HK-2 (cell line): ENCODE data around the gene RALGAPA2.

Source experiments
- DNase-seq: peaks from one replicate; pipeline ENCODE4 v3.0.0-alpha.2; 2018; ENCODE audit not compliant: unreplicated experiment

Gene RALGAPA2

DNA sequence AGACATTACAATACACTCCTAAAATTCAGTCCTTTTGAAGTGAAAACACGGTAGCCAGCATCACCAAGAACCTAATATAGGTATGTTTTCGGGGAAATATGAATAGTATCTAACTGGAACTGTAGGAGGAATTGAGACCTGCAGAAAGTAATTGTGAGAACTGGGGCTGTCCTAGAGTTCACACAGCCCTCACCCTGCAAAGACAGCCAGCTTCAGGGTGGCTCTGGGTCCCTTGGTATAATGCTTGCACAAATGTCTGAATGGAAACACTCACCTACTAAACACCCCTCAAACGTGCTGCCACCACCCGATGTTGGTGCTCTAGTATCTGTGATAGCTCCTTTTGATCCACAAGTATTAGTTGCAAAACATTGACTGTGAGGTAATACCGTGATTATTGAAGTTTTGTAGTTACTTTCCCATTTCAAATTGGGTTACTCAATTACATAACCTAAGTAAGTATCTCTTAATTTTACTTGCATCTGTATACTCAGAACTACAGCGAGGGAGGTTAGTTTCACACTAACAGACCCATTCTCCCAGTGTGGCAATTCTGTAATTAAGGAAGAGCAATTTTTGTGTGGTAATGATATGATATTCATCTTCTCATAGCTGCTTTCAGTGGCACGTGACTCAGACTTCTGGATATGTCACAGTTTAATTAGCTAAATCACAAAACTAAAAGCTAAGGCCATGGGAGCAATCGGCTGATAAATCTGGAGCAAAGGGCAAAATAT is 215.0 kb downstream of the RALGAPA2 start:
- no peak for DNase-seq

DNA sequence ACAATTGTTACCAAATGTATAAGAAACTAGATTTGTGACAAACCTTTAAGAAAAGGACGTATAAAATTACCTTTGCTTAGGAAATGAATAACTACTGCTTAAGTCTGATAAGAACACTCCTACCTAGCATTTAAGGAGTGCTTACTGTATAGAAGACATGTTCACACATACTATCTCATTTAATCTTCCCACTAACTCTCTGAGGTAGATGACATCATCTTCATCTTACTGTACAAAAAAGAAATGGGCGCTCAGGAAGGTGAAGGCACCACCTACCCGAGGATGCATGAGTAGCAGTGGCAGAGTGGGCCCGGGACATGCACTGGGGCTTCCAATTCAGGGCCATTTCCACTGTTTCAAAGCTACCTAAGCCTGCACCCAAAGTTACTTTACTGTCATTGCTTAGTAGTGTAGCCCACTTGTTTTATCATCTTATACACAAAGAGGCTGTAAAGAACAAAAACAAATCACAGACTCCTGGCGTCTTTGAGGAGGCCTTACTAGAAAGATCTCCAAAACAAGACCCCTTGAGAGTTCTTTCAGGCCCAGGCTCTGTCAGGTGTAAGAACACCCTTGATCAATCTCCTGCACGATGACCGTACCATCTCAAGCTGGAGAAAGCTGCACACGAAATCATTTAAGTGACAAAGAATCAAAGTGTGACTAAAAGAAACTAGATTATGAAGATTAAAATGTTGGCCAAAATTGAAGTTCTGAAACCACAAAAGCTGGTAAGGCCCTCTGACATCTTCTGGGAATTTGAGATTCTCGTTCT is 216.5 kb downstream of the RALGAPA2 start:
- DNase-seq, result no peak

DNA sequence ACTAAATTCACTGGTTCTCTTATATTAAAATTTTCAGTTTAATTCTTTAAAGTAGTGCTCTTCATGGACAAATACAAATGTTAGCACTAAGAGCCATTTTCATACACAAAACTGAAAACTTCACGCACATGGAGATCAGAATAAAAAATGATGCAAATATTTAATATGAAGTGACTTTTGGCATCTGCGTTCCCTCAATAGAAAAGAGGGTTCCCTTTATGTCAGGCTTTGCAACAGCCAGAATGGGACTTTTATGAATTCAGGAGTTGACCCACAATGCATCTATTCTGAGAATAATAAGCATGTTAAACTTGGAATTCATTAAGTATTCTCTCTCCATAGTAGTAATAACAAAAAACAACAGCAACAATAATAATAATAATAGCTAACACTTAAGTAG is 218.7 kb downstream of the RALGAPA2 start:
- no peak for DNase-seq

DNA sequence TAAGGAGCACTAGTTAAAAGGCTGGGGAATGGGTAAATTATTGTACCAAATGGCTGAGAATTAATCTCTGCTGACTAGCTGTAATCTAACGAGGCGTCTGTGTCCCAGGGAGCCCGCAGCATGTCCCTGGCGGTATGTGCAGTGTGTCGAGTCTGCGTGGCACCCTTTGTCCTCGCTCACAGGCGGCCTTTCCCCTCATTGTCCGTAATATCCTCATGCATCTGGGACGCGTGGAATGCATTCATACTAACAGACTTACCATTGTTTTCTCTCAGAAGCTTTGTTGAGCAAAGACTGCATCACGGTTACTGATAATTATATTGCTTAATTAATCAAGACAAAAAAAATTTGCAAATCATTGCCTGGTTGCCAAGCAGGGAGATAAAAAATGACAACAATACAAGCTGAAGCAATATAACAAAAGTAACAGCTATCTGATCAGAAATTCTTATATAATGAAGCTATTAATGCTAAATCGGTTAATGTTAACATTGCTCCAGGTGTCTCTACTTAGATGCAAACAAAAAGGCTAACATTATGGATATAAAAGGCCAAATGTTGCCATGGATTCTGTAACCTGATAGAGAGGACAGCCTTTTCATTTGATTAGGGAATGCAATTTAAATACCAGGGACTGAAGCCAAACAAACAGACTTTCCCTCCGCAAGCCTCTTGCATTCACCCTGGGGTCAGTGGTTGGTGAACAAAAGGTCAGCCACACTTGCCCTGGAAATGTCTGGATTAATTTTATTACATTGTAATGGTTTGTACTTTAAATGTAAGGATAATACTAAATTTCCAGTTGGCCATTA is 219.7 kb downstream of the RALGAPA2 start:
- DNase-seq, result no peak

DNA sequence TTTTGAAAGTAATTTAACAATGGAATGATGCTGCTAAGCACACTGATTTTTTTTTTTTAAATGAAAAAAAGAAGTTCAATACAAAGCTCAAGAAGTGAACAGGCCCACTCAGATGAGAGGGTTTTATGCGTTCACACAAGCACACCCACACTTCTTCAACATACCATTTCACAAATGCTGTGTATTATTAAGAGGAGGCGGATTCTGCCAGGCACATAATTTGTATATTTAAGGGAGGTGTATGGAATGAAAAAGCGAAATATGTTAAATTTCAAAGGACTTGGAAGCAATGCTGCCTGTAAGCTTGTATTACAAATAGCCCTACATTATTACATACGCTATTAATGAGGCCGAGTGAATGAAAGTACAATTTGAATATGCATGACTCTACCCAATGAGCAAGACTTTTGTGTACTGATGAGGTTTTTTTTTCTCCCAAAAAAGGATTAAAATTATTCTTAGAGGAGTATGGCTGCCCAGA is 220.6 kb downstream of the RALGAPA2 start:
- no peak for DNase-seq

DNA sequence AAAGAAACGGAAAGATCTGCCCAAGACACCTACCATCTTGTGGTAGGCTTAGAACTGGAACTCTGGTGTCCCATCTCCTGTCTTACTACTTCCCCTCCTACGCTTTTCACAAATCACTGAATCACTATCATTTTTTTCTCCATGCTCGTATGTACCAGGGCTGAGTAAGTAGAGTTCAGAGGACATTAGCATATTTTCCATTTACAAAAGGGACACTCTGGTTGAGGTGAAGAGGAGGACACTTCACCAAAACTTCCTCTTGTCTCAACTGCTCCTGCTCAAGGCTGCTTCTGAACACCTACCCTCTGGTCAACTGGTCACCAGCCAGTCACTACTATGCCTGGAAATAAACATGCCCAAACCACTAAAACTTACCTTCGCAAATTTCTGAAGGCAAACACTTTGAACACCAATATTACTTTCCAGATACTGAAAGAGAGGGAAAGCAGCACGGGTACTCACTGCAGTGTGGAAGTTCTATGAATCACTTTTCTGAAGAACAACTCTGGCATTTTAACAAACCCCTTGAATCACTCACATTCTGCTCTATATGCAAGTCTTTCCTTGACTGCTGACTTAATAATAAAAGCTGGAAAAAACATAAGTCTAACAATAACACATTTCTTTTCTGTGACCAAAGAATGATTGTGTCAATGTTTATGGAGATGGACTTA is 221.2 kb downstream of the RALGAPA2 start:
- no peak for DNase-seq

DNA sequence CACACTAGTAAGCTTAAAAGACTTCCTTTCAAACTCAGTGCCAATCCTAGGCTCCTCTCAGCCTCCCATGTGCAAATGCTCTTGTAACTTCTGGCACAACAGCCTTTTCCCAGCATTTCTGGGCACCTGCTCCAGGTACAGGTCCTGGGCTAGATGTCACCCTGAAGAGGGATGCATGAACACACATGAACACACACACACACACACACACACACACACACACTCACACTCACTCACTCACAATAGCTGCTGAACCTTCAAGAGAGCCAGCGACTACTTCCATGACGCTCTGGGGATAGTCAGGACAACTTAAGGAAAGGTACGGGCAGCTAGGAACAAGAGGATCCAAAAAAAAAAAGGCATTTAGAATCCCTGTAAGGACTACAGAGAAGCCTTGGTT is 221.8 kb downstream of the RALGAPA2 start:
- no peak for DNase-seq

DNA sequence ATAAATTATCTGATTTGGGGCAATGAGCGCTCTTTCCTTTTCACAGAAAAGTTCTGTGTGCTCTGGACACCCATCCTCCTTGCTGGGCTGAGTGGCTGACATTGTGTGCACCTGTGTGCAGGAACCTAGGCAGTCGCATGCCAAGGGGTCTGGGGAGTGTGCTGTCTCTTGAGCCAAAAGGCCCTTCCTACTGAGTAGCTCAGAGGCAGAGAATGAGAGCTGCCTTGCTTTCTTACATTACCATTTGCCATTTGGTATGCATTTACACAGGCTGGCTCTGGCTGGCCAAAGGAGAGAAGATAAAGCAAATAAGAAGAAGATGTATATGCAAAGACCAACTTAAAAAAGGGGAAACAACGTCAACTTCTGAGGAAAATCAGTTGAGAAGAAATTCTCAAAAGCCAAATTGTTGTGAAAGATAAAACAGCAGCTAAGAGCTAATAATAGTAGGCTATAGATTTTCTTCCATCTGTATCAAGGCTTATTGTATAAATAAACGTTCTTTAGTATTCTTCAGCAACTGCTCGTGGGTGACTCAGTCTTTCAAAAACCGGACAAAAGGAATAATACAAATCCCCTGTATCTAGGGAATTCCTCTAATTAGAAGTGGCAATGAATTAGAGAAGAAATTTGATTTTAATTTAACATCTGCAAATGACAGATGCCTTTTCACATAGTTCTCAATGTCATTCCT is 222.6 kb downstream of the RALGAPA2 start:
- DNase-seq, result no peak

DNA sequence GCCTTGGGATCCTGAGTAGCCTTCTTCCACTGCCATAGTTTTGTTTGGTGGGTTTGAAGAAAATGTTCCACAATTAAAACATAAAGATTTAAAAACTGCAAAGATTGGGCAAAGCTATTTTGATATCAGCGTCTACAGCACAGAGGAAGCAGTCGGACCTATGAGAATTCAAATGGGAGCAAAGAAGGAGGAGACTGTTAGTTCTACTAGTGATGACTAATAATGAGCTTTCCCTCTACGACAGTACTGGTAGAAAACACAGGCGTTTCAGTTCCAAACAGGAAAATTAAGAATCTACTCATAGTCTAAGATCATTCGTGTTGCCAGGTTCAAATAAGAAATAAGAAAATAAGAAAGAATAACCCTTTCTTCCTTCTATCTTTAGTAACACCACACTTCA is 223.4 kb downstream of the RALGAPA2 start:
- DNase-seq, result no peak

DNA sequence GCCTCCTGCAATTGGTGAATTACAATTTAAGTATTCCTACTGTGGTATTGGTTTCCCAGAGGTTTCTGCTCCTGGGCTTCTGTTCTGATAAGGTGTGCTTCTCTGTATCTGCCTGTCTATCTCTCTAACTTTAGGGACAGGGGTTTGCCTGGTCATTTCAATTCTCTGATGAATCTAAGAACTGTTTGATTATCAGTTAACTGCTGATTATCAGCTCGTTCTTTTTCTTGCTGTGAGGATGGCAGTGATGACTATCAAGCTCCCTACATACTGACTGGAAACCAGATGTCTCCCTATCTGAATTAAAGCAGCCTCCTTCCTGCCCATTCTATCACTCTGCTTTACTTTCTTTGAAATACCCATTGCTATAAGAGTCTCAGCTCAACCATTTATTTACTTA is 224.1 kb downstream of the RALGAPA2 start:
- DNase-seq, result no peak

DNA sequence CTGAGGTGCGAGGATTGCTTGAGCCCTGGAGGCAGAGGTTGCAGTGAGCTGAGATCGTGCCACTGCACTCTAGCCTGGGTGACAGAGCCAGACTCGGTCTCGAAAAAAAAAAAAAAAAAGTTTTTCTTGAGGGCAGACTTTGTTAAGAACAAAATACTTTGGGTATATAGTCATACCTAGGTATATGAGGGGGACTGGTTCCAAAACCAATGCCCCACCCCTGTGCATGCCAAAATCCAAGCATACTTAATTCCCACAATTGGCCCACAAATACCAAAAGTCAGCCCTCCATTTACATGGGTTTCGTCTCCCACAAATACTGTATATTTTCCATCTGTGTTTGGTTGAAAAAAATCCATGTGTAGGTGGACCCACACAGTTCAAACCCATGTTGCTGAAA is 224.6 kb downstream of the RALGAPA2 start:
- no peak for DNase-seq

DNA sequence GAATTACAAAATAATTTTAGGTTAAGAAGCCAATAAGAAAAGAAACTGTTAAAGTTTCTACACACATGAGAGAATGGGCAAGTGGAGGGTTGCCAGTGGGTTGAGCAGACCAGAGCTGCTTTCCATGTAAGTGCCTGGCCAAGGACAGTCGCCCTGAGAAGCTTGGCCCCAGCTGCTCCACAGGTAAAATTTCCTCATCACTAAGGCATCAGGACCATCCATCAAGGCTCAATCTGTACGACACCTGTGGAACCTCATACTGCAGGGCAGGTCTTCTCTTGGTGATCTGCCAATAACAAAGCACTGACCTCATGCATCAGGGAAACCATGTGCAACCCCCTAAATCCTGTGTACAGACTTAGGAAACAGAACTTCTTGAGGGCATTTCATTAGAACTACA is 229.1 kb downstream of the RALGAPA2 start:
- no peak for DNase-seq

DNA sequence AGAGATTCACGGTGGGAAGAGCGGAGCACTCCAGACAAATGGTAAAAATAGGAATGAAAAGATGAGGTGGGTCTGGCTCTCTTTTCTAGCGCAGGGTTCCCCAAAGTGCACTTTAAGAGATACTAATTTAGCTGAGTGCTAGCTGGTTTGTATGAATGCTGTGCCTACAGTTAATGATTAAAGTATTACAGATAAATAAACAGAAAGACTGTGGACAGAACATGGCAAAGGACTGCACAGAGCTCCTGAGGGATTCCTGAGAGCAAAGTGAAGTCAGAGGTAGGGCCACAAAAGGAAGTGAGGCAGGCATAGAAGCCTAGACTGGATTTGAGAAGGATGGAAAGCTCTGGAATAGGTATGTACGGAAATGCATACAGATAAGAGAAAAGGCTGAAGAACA is 230.0 kb downstream of the RALGAPA2 start:
- no peak for DNase-seq

DNA sequence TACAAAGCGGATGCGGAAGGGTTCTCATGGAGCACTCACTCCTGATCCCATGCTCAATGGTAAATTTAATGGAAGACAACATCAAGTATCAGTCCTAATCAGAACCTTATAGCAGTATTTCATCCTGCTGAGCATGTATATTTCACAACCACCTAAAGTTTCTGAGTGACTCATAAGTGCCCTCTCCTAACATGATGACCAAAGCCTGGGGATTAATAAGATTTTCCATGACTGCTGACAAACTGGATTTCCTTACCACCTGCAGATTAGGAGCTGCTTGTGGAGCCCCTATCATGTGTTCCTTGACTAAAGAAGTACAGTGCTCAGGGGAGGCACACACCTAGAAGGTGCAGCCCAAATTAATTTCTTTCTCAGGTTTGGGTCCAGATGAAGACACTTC is 231.8 kb downstream of the RALGAPA2 start:
- no peak for DNase-seq

DNA sequence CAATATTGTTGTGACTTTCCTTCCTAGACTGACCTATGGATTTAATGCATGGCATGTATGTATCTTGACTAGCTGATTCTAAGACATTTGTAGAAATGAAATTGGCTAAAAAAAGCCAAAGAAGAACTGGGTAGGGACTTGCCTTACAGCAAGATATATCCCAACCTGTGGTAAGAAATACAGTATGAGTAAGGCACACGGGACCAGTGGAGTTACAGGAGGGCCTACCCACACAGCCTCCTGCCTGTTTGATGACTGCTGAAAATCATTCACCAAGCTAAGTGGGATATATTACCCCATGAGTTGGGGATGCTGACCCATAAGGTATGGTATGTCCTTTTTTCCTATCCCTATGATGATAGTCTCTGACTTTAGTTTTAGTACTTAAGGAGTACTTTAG is 232.3 kb downstream of the RALGAPA2 start:
- no peak for DNase-seq

DNA sequence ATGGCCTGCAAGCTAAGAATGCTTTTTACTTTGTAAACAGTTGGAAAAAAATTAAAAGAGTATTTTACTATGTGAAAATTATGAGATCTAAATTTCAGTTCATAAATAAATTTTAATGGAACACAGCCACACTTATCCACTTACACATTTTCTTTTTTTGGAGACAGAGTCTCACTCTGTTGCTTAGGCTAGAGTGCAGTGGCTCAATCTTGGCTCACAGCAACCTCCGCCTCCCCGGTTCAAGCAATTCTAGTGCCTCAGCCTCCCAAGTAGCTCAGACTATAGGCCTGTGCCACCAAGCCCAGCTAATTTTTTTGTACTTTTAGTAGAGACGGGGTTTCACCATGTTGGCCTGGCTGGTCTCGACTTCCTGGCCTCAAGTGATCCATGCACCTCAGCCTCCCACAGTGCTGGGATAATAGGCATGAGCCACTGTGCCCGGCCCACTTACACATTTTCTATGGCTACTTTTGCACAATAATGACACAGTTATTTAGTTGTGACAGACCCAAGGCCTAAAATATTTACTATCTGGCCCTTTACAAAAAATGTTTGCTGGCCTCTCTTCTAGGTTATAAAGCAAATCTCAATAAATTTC is 234.9 kb downstream of the RALGAPA2 start:
- DNase-seq, result no peak

DNA sequence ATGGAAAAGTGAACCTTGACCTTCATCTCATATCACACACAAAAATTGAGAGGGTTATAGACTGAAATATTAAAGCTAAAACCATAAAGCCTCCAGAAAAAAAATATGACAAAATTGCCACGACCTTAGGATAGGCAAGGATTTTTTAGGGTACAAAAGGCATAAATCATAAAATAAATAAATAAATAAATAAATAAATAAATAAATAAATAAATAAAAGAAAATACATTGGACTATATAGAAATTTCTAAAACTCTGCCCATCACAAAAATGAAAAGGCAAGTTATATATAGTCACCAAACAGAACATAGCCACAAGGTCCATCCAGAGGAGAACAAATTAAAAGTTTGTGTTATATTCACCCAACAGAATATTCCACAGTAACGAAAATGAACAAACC is 235.9 kb downstream of the RALGAPA2 start:
- DNase-seq, result no peak

DNA sequence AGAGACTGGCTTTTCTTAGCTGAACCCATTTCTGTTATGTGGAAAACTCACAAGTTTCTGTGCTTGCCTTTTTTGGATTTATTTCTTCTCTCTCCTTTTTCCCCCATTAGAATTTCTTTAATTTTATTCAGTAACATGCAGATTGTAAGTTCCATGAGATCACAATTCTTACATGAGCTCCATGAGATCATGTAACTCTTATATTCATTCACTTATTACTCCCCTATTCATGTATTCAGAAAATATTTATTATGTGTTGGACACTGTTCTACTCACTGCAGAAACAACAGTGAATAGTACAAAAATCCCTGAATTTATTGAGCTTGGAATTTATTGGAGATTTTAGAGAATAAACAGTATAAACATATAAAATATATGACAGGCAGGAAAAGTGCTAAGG is 238.8 kb downstream of the RALGAPA2 start:
- DNase-seq, result no peak

DNA sequence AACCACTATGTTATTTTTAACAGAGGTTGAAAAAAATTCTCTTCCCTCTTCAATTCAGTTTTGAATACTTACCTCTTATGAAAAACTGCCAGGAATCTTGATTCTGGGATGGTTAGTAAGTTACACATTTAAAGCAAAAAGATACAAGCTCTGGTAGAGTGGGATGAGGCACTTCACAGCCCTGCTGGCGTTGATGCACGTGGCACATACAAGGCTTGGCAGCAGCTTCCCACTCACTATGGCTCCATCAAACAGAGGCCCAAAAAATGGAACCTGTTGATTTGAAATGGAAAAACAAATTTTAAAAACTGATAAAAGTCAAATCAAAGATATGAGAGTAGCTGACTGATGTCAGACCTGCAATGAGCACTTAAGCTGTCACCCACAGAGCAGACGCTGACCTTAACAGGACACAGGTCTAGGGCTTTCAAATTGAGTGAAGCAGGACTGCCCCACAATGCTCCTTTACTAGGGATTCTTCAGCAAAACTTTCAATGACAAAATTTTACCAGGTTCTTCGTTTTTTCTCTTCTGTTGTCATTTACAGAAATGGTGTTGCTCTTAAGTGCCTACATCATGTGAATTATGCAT is 239.7 kb downstream of the RALGAPA2 start:
- no peak for DNase-seq

DNA sequence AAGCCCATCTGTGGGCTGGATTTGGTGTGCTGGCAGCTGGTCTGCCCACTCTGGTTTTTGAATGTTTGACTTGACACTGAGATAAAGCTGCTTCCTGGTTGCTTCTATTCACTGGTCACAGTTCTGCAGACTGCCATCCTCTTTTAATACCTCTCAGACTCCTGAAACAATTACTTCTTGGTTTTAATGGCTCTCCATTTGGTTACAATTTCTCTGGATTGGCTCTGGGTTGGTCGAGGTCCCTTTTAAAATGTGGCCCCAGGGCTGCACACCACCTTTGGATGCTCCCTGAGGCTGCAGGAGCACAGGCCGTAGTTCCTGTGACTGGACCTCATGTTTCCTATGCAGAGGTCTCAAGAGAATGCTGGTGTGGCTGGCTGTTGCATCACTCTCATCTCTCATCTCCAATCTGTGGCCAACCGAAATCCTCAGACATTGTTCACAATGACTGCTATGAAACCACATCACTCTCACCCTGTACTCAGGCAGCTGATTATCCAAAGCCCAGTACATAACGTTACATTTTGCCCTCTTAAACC is 246.0 kb downstream of the RALGAPA2 start:
- DNase-seq, result peak; percentile 37
